ENCODE measurements around the gene ARIH1. TPM values are rescaled to one million over a fixed set of nuclear protein-coding genes. Genes with fewer than 3 reads are reported as not detected.

The ARIH1 gene
- total RNA-seq, 1 experiment from 2014 or later = 187 TPM

DNA sequence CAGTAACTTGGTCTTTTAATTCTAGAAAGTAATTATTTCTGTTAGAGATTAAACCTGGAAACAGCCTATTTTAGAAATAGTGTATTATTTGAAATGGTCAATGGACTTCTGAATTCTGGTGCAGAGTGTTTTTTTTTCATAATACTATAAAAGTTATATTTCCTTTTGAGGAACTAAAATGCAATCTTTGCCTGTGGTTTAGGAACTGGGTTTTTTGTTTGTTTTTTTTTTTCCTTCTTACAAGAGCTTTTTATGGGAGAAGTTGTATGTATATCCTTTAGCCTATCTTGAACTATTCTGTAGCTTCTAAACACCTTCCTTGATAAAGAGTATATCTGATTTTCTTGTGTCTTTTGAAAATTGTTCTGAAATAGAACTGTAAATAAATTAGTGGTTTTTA, 88.3 kb downstream of the ARIH1 start:
- Histone ChIP-seq H3K27me3 (replicated peaks; ENCODE audit: insufficient read depth, low read depth, low read length, poor library complexity) (no peaks in the 10 kb centered on the region), H3K36me3 (ENCODE audit: insufficient read depth, low read length, poor library complexity, severe bottlenecking) (peaks cover 38% of the 10 kb centered on the region), H3K27ac (ENCODE audit: low read depth, low read length, poor library complexity, severe bottlenecking) (no peak overlapping the region), H3K4me3 (ENCODE audit: low read depth, low read length, poor library complexity, severe bottlenecking) (no peak overlapping the region), H3K4me1 (ENCODE audit: insufficient read depth, low read length, poor library complexity, severe bottlenecking) (peaks cover 3% of the 10 kb centered on the region), H3K9me3 (ENCODE audit: low read depth, low read length, poor library complexity, severe bottlenecking) (no peaks in the 10 kb centered on the region)
- no peak for TF ChIP-seq EZH2 (IDR thresholded peaks at IDR 0.05; ENCODE audit: borderline replicate concordance, low read depth, low read length, poor library complexity, severe bottlenecking)
- TF ChIP-seq, protein P1, sequence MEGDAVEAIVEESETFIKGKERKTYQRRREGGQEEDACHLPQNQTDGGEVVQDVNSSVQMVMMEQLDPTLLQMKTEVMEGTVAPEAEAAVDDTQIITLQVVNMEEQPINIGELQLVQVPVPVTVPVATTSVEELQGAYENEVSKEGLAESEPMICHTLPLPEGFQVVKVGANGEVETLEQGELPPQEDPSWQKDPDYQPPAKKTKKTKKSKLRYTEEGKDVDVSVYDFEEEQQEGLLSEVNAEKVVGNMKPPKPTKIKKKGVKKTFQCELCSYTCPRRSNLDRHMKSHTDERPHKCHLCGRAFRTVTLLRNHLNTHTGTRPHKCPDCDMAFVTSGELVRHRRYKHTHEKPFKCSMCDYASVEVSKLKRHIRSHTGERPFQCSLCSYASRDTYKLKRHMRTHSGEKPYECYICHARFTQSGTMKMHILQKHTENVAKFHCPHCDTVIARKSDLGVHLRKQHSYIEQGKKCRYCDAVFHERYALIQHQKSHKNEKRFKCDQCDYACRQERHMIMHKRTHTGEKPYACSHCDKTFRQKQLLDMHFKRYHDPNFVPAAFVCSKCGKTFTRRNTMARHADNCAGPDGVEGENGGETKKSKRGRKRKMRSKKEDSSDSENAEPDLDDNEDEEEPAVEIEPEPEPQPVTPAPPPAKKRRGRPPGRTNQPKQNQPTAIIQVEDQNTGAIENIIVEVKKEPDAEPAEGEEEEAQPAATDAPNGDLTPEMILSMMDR (conservative IDR thresholded peaks at IDR 0.05; ENCODE audit: low read depth, low read length) = no peak
- no peak for DNase-seq (ENCODE audit: low spot score)
- intact Hi-C loops (cut with micrococcal nuclease; ENCODE audit: unreplicated experiment) = no loop called here
- ChIA-PET CTCF (no interaction called here), POLR2A (ENCODE audit: low non-redundant PET) (no interaction called here)
- no TSS peak for BruUV-seq (replicated peaks)

DNA sequence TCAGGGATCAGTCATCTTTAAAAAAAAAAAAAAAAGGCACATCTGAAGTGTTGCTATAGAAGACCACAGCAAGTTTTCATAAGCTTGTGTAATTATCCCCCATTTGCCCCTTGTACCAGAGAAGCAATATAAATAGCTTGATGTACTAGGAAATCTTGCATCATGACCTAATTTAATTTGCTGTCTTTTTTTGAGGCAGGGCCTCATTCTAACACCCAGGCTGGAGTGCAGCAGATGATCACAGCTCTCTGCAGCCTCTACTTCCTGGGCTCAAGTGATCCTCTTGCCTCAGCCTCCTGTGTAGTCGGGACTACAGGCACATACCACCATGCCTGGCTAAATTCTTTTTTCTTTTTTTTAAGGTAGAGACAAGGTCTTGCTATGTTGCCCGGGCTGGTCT, 88.7 kb downstream of the ARIH1 start:
- CTCF ChIA-PET = no interaction called here

DNA sequence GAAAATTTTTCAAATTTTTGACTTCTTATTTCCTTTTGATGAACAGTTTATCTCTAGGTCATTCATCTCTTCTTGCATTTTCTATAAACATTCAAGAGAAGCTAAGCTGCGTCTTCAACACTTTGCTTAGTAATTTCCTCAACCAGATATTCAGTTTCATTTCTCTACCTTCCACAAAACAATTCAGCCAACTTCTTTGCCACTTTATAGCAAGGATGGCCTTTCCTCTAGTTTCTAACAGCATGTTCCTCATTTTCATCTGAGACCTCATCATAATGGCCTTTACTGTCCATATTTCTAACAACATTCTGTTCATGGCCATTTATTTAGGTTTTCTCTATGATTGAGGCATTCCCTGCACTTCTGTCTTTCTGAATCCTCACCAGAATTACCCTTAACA, 90.0 kb downstream of the ARIH1 start:
- Histone ChIP-seq H3K36me3 (ENCODE audit: insufficient read depth, low read length, poor library complexity, severe bottlenecking) (peaks cover 47% of the 10 kb centered on the region), H3K27ac (ENCODE audit: low read depth, low read length, poor library complexity, severe bottlenecking) (no peak overlapping the region), H3K9me3 (ENCODE audit: low read depth, low read length, poor library complexity, severe bottlenecking) (no peaks in the 10 kb centered on the region), H3K4me3 (ENCODE audit: low read depth, low read length, poor library complexity, severe bottlenecking) (no peak overlapping the region), H3K27me3 (replicated peaks; ENCODE audit: insufficient read depth, low read depth, low read length, poor library complexity) (no peaks in the 10 kb centered on the region), H3K4me1 (ENCODE audit: insufficient read depth, low read length, poor library complexity, severe bottlenecking) (no peaks in the 10 kb centered on the region)
- BruUV-seq (replicated peaks) = no TSS peak
- POLR2A ChIA-PET (ENCODE audit: low non-redundant PET) = no interaction called here
- TF ChIP-seq EZH2 (IDR thresholded peaks at IDR 0.05; ENCODE audit: borderline replicate concordance, low read depth, low read length, poor library complexity, severe bottlenecking) = no peak
- TF ChIP-seq, protein P1 (conservative IDR thresholded peaks at IDR 0.05; ENCODE audit: low read depth, low read length) = no peak
- intact Hi-C loops (cut with micrococcal nuclease; ENCODE audit: unreplicated experiment) = no loop called here
- DNase-seq (ENCODE audit: low spot score) = no peak
- CTCF ChIA-PET = no interaction called here

More for the DNA sequence above, 88.7 kb downstream of the ARIH1 start:
- Histone ChIP-seq H3K4me3 (ENCODE audit: low read depth, low read length, poor library complexity, severe bottlenecking) (no peak overlapping the region), H3K36me3 (ENCODE audit: insufficient read depth, low read length, poor library complexity, severe bottlenecking) (peaks cover 43% of the 10 kb centered on the region), H3K9me3 (ENCODE audit: low read depth, low read length, poor library complexity, severe bottlenecking) (no peaks in the 10 kb centered on the region), H3K4me1 (ENCODE audit: insufficient read depth, low read length, poor library complexity, severe bottlenecking) (no peaks in the 10 kb centered on the region), H3K27ac (ENCODE audit: low read depth, low read length, poor library complexity, severe bottlenecking) (no peak overlapping the region), H3K27me3 (replicated peaks; ENCODE audit: insufficient read depth, low read depth, low read length, poor library complexity) (no peaks in the 10 kb centered on the region)
- no peak for DNase-seq (ENCODE audit: low spot score)
- POLR2A ChIA-PET (ENCODE audit: low non-redundant PET) = interaction anchor here (0.6 kb wide), 1 partner anchor 435 kb away, joined by 6 read pairs; no protein-coding TSS in a partner anchor
- intact Hi-C loops (cut with micrococcal nuclease; ENCODE audit: unreplicated experiment) = no loop called here
- BruUV-seq (replicated peaks) = no TSS peak
- no peak for TF ChIP-seq EZH2 (IDR thresholded peaks at IDR 0.05; ENCODE audit: borderline replicate concordance, low read depth, low read length, poor library complexity, severe bottlenecking)
- TF ChIP-seq, protein P1 (conservative IDR thresholded peaks at IDR 0.05; ENCODE audit: low read depth, low read length) = no peak

All from A673 (cell line).